ENCODE measurements around the gene SPSB1. TPM values are rescaled to one million over a fixed set of nuclear protein-coding genes. Genes with fewer than 3 reads are reported as not detected.

SPSB1 gene
- polyA plus RNA-seq, 1 donor: 9.8 TPM

Other genes with a start within 250 kb of the SPSB1 start
- gene SLC2A5, start 223.3 kb upstream of the SPSB1 start, polyA plus RNA-seq (ENCODE audit: insufficient read length): 0.88 TPM
- 1.4 TPM for gene GPR157, start 163.8 kb upstream of the SPSB1 start, polyA plus RNA-seq (ENCODE audit: insufficient read length)
- gene H6PD, start 58.1 kb upstream of the SPSB1 start, polyA plus RNA-seq (ENCODE audit: insufficient read length): 41.6 TPM
- 4.4 TPM for gene SLC25A33, start 246.6 kb downstream of the SPSB1 start, polyA plus RNA-seq (ENCODE audit: insufficient read length)

Measured in left kidney (tissue), 1 donor.